ENCODE results near the gene CDH4.

CDH4 gene

DNA sequence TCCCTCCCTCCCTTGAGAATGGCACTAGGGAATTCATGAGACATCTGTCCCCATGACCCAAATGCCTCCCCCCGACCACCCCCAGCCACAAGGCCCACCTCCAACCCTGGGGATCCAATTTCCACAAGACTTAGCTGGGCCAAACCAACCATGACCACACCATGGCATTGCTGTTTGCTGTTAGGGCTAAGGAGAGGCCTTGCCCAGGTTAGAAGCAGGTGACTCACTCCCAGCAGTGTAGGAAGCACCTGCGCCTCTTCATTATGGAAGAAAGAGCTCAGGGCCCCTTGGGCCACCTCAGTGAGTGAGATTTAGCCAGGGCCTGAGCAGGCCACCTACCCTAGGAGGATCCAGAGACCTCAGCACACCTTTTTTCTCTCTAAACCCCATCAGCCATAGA is 475.7 kb downstream of the CDH4 start:
- no CpG with 5 or more reads among the region's 2 CpGs for WGBS (ENCODE audit: extremely low coverage, insufficient coverage, insufficient read length)
- no peaks in the 10 kb centered on the region for H3K79me2 ChIP-seq (ENCODE audit: control insufficient read depth, insufficient read depth, low read length, poor library complexity)
- H3K36me3 ChIP-seq (ENCODE audit: control insufficient read depth in 1 of 2, insufficient read depth in 2 of 2, low read length in 2 of 2) = no peaks in the 10 kb centered on the region
- H3K4me3 ChIP-seq (ENCODE audit: low read depth, low read length) = no peak overlapping the region
- H3K9ac ChIP-seq (ENCODE audit: low read length) = no peak overlapping the region
- H4K12ac ChIP-seq (ENCODE audit: low read depth, low read length) = no peak overlapping the region
- H2AFZ ChIP-seq (ENCODE audit: insufficient read depth, low read length, poor library complexity) = no peak overlapping the region
- no peak overlapping the region for H3K23ac ChIP-seq (ENCODE audit: low read length)
- no peak overlapping the region for H2BK5ac ChIP-seq (ENCODE audit: low read depth, low read length, poor library complexity)
- no peak overlapping the region for H3K27ac ChIP-seq (ENCODE audit: low read depth, low read length)
- H4K8ac ChIP-seq (ENCODE audit: low read depth, low read length) = no peak overlapping the region
- H2BK120ac ChIP-seq (ENCODE audit: insufficient read depth, low read length, poor library complexity) = no peak overlapping the region
- no peak overlapping the region for H2AK5ac ChIP-seq (ENCODE audit: low read length)
- DNase-seq = no peak
- H3K4me2 ChIP-seq (ENCODE audit: low read length) = no peak overlapping the region
- peaks cover 11% of the 10 kb centered on the region for H3K9me3 ChIP-seq (ENCODE audit: insufficient read depth, low read depth, low read length)
- H3K27me3 ChIP-seq (ENCODE audit: insufficient read depth, low read length) = no peaks in the 10 kb centered on the region
- no peaks in the 10 kb centered on the region for H3K4me1 ChIP-seq (ENCODE audit: control insufficient read depth in 1 of 2, insufficient read depth in 2 of 2, low read length in 2 of 2)
- no peak overlapping the region for H3K4ac ChIP-seq (ENCODE audit: low read depth, low read length)
- no peaks in the 10 kb centered on the region for H3K79me1 ChIP-seq (ENCODE audit: low read length)
- H3K18ac ChIP-seq (ENCODE audit: low read length) = no peak overlapping the region
- no peak overlapping the region for H4K91ac ChIP-seq (ENCODE audit: low read depth, low read length)
- no peak overlapping the region for H2BK12ac ChIP-seq (ENCODE audit: low read length)
- no peak overlapping the region for H3K14ac ChIP-seq (ENCODE audit: low read length)

DNA sequence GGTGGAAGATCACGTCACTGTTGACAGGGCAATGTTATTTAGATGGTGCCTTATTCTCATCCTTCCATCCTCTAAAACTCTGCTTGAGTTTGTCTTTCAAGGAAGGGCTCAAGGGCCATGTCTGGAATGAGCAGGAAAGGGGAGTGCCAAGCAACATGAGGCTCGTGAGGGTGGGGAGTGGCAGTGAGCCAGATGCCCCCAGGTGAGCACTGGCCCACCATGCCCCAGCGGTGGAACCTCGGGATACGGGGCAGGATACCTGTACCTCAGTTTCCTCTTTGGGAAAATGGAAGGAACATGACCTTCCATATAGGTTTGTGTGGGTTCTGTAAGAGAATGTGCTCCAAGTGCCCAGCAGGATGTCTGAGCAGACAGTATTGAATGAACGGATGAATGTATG is 476.3 kb downstream of the CDH4 start:
- Histone ChIP-seq H3K27ac (ENCODE audit: low read depth, low read length) (no peak overlapping the region), H3K27me3 (ENCODE audit: insufficient read depth, low read length) (no peaks in the 10 kb centered on the region), H2AK5ac (ENCODE audit: low read length) (no peak overlapping the region), H3K4me1 (ENCODE audit: control insufficient read depth in 1 of 2, insufficient read depth in 2 of 2, low read length in 2 of 2) (no peaks in the 10 kb centered on the region), H3K18ac (ENCODE audit: low read length) (no peak overlapping the region), H3K36me3 (ENCODE audit: control insufficient read depth in 1 of 2, insufficient read depth in 2 of 2, low read length in 2 of 2) (no peaks in the 10 kb centered on the region), H3K23ac (ENCODE audit: low read length) (no peak overlapping the region), H2BK12ac (ENCODE audit: low read length) (no peak overlapping the region), H3K4ac (ENCODE audit: low read depth, low read length) (no peak overlapping the region), H2BK120ac (ENCODE audit: insufficient read depth, low read length, poor library complexity) (no peak overlapping the region), H4K91ac (ENCODE audit: low read depth, low read length) (no peak overlapping the region), H3K9me3 (ENCODE audit: insufficient read depth, low read depth, low read length) (peaks cover 11% of the 10 kb centered on the region), H3K14ac (ENCODE audit: low read length) (no peak overlapping the region), H2AFZ (ENCODE audit: insufficient read depth, low read length, poor library complexity) (no peak overlapping the region), H3K79me2 (ENCODE audit: control insufficient read depth, insufficient read depth, low read length, poor library complexity) (no peaks in the 10 kb centered on the region), H3K9ac (ENCODE audit: low read length) (no peak overlapping the region), H2BK5ac (ENCODE audit: low read depth, low read length, poor library complexity) (no peak overlapping the region), H4K8ac (ENCODE audit: low read depth, low read length) (no peak overlapping the region), H3K79me1 (ENCODE audit: low read length) (no peaks in the 10 kb centered on the region), H3K4me2 (ENCODE audit: low read length) (no peak overlapping the region), H4K12ac (ENCODE audit: low read depth, low read length) (no peak overlapping the region), H3K4me3 (ENCODE audit: low read depth, low read length) (no peak overlapping the region)
- DNase-seq = no peak
- no CpG with 5 or more reads among the region's 6 CpGs for WGBS (ENCODE audit: extremely low coverage, insufficient coverage, insufficient read length)

DNA sequence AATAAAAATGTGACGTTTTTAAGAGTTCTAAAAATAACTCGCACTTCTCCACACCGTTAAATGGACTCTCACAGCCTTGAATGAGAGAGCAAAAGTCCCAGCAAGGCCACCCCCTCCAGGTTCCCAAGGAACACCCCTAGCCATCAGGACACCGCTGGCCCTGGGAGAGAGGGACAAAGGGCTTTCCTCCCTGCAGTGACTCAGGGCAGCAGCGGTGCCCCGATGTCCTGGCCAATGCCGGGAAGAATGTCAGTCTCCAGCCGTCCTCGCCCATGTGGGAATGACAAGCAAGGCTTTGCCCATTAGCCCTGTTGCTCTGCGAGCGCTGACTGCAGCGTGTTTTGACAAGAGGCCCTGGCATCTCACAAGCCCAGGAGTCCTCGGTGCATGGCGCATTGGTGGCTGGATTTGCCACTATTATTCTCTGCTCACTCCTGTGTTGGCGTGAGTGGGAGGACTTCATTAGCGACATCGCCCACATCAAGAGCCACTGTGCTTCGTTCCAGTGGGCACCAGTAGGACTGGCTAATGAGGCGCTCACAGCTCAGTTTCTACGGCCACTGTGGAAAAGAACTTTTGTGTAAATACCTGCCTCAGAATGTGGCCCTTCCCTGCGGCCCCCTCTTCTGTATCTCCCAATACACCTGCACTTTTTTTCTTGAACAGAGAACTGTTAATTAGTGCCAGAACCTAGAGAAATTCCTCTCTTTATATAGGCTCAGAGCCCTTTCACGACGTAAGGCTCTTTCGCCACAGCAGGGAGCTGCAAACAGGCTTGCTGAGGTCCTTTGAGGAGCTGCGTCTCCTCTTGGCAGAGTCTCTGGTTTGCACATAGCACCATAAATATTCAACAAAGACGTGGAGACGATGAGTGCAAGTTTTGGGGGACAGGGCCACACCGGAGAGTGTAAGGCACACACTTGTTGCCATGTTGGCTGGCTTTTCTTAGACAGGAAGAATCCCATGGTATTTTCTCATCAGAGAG is 477.0 kb downstream of the CDH4 start:
- Histone ChIP-seq H3K18ac (ENCODE audit: low read length) (no peak overlapping the region), H2BK5ac (ENCODE audit: low read depth, low read length, poor library complexity) (no peak overlapping the region), H4K91ac (ENCODE audit: low read depth, low read length) (no peak overlapping the region), H3K14ac (ENCODE audit: low read length) (no peak overlapping the region), H3K79me1 (ENCODE audit: low read length) (no peaks in the 10 kb centered on the region), H2BK12ac (ENCODE audit: low read length) (no peak overlapping the region), H3K4me1 (ENCODE audit: control insufficient read depth in 1 of 2, insufficient read depth in 2 of 2, low read length in 2 of 2) (no peaks in the 10 kb centered on the region), H4K8ac (ENCODE audit: low read depth, low read length) (no peak overlapping the region), H3K79me2 (ENCODE audit: control insufficient read depth, insufficient read depth, low read length, poor library complexity) (no peaks in the 10 kb centered on the region), H3K4me2 (ENCODE audit: low read length) (no peak overlapping the region), H3K4me3 (ENCODE audit: low read depth, low read length) (no peak overlapping the region), H3K27ac (ENCODE audit: low read depth, low read length) (no peak overlapping the region), H3K9me3 (ENCODE audit: insufficient read depth, low read depth, low read length) (peaks cover 11% of the 10 kb centered on the region), H3K27me3 (ENCODE audit: insufficient read depth, low read length) (no peaks in the 10 kb centered on the region), H3K36me3 (ENCODE audit: control insufficient read depth in 1 of 2, insufficient read depth in 2 of 2, low read length in 2 of 2) (no peaks in the 10 kb centered on the region), H2BK120ac (ENCODE audit: insufficient read depth, low read length, poor library complexity) (no peak overlapping the region), H4K12ac (ENCODE audit: low read depth, low read length) (no peak overlapping the region), H2AFZ (ENCODE audit: insufficient read depth, low read length, poor library complexity) (no peak overlapping the region), H2AK5ac (ENCODE audit: low read length) (no peak overlapping the region), H3K9ac (ENCODE audit: low read length) (no peak overlapping the region), H3K23ac (ENCODE audit: low read length) (no peak overlapping the region), H3K4ac (ENCODE audit: low read depth, low read length) (no peak overlapping the region)
- DNase-seq = no peak
- WGBS (ENCODE audit: extremely low coverage, insufficient coverage, insufficient read length) = no CpG with 5 or more reads among the region's 28 CpGs

DNA sequence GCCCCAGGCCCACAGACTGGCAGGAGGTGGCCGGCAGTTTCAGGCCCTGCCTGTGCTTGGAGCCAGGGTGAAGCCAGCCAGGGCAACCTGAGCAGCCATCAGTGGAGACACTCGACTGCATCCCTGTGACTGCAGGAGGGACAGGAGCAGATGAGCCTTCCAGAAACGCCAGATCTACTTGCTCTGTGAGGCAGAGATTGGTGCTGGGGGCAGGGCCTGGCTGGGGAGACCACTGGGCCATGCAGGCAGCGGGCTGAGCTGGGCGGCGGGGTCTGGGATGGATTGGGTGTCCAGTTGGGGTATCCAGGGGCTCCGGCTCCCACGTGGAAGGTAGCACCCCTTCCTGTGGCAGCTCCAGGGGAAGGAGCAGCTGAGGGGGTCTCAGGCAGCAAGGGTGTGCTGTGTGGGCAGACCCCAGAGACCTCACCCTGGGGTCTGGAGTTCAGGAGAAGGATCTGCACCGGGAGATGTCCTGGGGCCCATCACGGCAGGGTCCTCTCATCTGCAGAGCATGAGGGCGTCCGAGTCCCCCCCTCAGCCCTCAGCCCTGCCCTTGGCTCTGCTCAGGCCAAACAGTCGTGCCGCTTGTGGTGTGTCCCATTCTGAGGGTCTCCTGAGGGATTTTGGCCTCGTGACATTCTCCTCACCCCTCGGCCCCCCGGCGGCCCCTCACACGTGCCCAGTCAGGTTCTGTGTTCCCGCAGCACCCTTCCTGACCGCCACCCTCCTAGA is 478.7 kb downstream of the CDH4 start:
- Histone ChIP-seq H3K27me3 (ENCODE audit: insufficient read depth, low read length) (no peaks in the 10 kb centered on the region), H2AFZ (ENCODE audit: insufficient read depth, low read length, poor library complexity) (no peak overlapping the region), H3K79me1 (ENCODE audit: low read length) (no peaks in the 10 kb centered on the region), H3K4ac (ENCODE audit: low read depth, low read length) (no peak overlapping the region), H2BK120ac (ENCODE audit: insufficient read depth, low read length, poor library complexity) (no peak overlapping the region), H4K91ac (ENCODE audit: low read depth, low read length) (no peak overlapping the region), H3K9me3 (ENCODE audit: insufficient read depth, low read depth, low read length) (peaks cover 11% of the 10 kb centered on the region), H3K9ac (ENCODE audit: low read length) (no peak overlapping the region), H3K36me3 (ENCODE audit: control insufficient read depth in 1 of 2, insufficient read depth in 2 of 2, low read length in 2 of 2) (no peaks in the 10 kb centered on the region), H3K14ac (ENCODE audit: low read length) (no peak overlapping the region), H3K4me3 (ENCODE audit: low read depth, low read length) (no peak overlapping the region), H2AK5ac (ENCODE audit: low read length) (no peak overlapping the region), H3K23ac (ENCODE audit: low read length) (no peak overlapping the region), H4K8ac (ENCODE audit: low read depth, low read length) (no peak overlapping the region), H3K27ac (ENCODE audit: low read depth, low read length) (no peak overlapping the region), H2BK5ac (ENCODE audit: low read depth, low read length, poor library complexity) (no peak overlapping the region), H2BK12ac (ENCODE audit: low read length) (no peak overlapping the region), H4K12ac (ENCODE audit: low read depth, low read length) (no peak overlapping the region), H3K4me1 (ENCODE audit: control insufficient read depth in 1 of 2, insufficient read depth in 2 of 2, low read length in 2 of 2) (no peaks in the 10 kb centered on the region), H3K18ac (ENCODE audit: low read length) (no peak overlapping the region), H3K79me2 (ENCODE audit: control insufficient read depth, insufficient read depth, low read length, poor library complexity) (no peaks in the 10 kb centered on the region), H3K4me2 (ENCODE audit: low read length) (no peak overlapping the region)
- no peak for DNase-seq
- WGBS (ENCODE audit: extremely low coverage, insufficient coverage, insufficient read length) = no CpG with 5 or more reads among the region's 21 CpGs
